G401 (cell line): ENCODE data around the gene TFAP2C. TPM values are rescaled to one million over a fixed set of nuclear protein-coding genes. Genes with fewer than 3 reads are reported as not detected.
"Not testable (repeated sequence)": the region's sequence is repeated elsewhere in the genome, so short reads cannot be mapped to it uniquely, and the experiment has no call there.

Experiments
- DNase-seq: peaks from one replicate; pipeline ENCODE4 v3.0.0-alpha.2; 2015; ENCODE audit warnings: low spot score
- in situ Hi-C: cut with HindIII; loops from 2 replicates; pipeline ENCODE4 v1.10.0; 2016; ENCODE audit warnings: low sequenced_read_pairs, mixed read lengths
- total RNA-seq: library from RNA; depleted of rRNA; stranded (reverse); fragments of >200 nt; shearing (Covaris generic); gene quantifications from 2 replicates; pipeline ENCODE4 v1.2.3, GENCODE V29; 2014

The TFAP2C gene
- total RNA-seq, 1 experiment from 2014 or later = 0.27 TPM

- in situ Hi-C loops = no loop called here
These were observed 19.0 kb upstream of the TFAP2C start for GRCh38 chr20:56610098-56610497.

GRCh38 chr20:56614196-56614595, 14.9 kb upstream of the TFAP2C start:
- in situ Hi-C loops = no loop called here
- no peak for DNase-seq

More at GRCh38 chr20:56610098-56610497, 19.0 kb upstream of the TFAP2C start:
- no peak for DNase-seq

GRCh38 chr20:56616716-56617115, 12.4 kb upstream of the TFAP2C start:
- DNase-seq = no peak
- in situ Hi-C loops = no loop called here

GRCh38 chr20:56617489-56617888, 11.6 kb upstream of the TFAP2C start:
- no peak for DNase-seq
- in situ Hi-C loops = no loop called here

GRCh38 chr20:56621730-56622129, 7.4 kb upstream of the TFAP2C start:
- in situ Hi-C loops = no loop called here
- DNase-seq = no peak

GRCh38 chr20:56623930-56624329, 5.2 kb upstream of the TFAP2C start:
- in situ Hi-C loops, DNase-seq: not testable (repeated sequence)

- in situ Hi-C loops = no loop called here
- no peak for DNase-seq
These were observed 4.1 kb upstream of the TFAP2C start for GRCh38 chr20:56624786-56625681.

- DNase-seq = no peak
- in situ Hi-C loops = no loop called here
These were observed 3.3 kb upstream of the TFAP2C start for GRCh38 chr20:56625837-56626236.

- DNase-seq = no peak
- in situ Hi-C loops = no loop called here
These were observed 2.6 kb upstream of the TFAP2C start for GRCh38 chr20:56626367-56627121.

- in situ Hi-C loops = no loop called here
- DNase-seq = no peak
These were observed 1.7 kb upstream of the TFAP2C start for GRCh38 chr20:56627122-56628014.

GRCh38 chr20:56628015-56628872, 862 bp upstream of the TFAP2C start:
- in situ Hi-C loops = no loop called here
- no peak for DNase-seq

- in situ Hi-C loops = no loop called here
- DNase-seq = no peak
These were observed 469 bp downstream of the TFAP2C start for GRCh38 chr20:56629464-56630085.

- in situ Hi-C loops = no loop called here
- DNase-seq = no peak
These were observed 984 bp downstream of the TFAP2C start for GRCh38 chr20:56630086-56630493.

- no peak for DNase-seq
- in situ Hi-C loops = no loop called here
These were observed 1.6 kb downstream of the TFAP2C start for GRCh38 chr20:56630506-56631317.

- no peak for DNase-seq
- in situ Hi-C loops = no loop called here
These were observed 2.3 kb downstream of the TFAP2C start for GRCh38 chr20:56631318-56631989.

GRCh38 chr20:56631990-56632327, 2.9 kb downstream of the TFAP2C start:
- DNase-seq = no peak
- in situ Hi-C loops = no loop called here

GRCh38 chr20:56634307-56634706, 5.2 kb downstream of the TFAP2C start:
- DNase-seq = no peak
- in situ Hi-C loops = no loop called here
